Thyroid gland (tissue), 4 donors: ENCODE data around the gene STX8.

ENCODE experiments used
- POLR2A ChIP-seq, 2 donors: fragments of 450-650 bp; IDR thresholded peaks; one replicate each; pipeline ENCODE4 v1.6.1; 2017; ENCODE audit warnings: antibody characterized with exemption in 2 of 2, mild to moderate bottlenecking in 2 of 2, moderate library complexity in 1 of 2
- TF ChIP-seq, protein P1 (sequence below), 6 experiments: fragments of 200-600 bp in 3 of 6; fragments of 450-650 bp in 3 of 6; sonication (generic) in 3 of 6; IDR thresholded peaks; one replicate each; pipeline ENCODE4 v1.5.1; 2016 to 2019; ENCODE audit warnings: antibody characterized with exemption in 6 of 6, mild to moderate bottlenecking in 2 of 6, inconsistent platforms in 1 of 6, moderate library complexity in 1 of 6

DNA sequence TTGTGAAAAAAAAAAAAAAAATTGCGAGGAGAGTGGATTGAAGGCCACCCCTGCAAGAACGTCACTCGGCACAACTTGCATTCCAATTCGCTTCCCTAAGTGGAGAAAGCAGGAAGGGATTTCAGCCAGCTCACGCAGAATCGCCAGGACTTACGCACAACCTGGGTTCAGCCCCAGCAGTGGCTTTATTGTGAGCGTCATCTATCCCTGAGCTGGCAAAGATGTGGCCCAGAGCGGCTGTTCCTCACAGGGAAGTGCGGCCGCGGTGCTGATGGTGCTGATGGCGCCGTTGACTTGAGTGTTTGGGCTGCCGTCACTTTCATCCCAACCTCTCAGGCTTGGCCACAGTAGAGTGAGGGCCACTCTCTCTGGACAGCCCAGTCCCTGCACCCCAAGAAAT lies 356.7 kb downstream of the STX8 start:
- TF ChIP-seq, protein P1, sequence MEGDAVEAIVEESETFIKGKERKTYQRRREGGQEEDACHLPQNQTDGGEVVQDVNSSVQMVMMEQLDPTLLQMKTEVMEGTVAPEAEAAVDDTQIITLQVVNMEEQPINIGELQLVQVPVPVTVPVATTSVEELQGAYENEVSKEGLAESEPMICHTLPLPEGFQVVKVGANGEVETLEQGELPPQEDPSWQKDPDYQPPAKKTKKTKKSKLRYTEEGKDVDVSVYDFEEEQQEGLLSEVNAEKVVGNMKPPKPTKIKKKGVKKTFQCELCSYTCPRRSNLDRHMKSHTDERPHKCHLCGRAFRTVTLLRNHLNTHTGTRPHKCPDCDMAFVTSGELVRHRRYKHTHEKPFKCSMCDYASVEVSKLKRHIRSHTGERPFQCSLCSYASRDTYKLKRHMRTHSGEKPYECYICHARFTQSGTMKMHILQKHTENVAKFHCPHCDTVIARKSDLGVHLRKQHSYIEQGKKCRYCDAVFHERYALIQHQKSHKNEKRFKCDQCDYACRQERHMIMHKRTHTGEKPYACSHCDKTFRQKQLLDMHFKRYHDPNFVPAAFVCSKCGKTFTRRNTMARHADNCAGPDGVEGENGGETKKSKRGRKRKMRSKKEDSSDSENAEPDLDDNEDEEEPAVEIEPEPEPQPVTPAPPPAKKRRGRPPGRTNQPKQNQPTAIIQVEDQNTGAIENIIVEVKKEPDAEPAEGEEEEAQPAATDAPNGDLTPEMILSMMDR (IDR thresholded peaks at IDR 0.05) = no peak
- TF ChIP-seq POLR2A (IDR thresholded peaks at IDR 0.05) = no peak
